Fibroblast of the aortic adventitia (primary cell): ENCODE measurements around the gene OPA1. TPM values are rescaled to one million over a fixed set of nuclear protein-coding genes. Genes with fewer than 3 reads are reported as not detected.

Experiments
- DNase-seq: peaks from one replicate; pipeline ENCODE4 v3.0.0-alpha.2; 2010; ENCODE audit warnings: low read depth
- H3K4me3 ChIP-seq: 2 replicates; pipeline ENCODE4 v1.5.1; 2011; ENCODE audit warnings: low read depth, mild to moderate bottlenecking, control low read depth, low read length, moderate library complexity
- CTCF ChIP-seq: IDR thresholded peaks from 2 replicates; pipeline ENCODE4 v1.5.1; 2011; ENCODE audit warnings: mild to moderate bottlenecking, low read length, control low read depth, inconsistent platforms; ENCODE audit not compliant: insufficient read depth
- total RNA-seq: library from RNA; depleted of rRNA; stranded (reverse); fragments of >200 nt; gene quantifications from 2 replicates; pipeline ENCODE4 v1.2.3, GENCODE V29; 2012; ENCODE audit warnings: low replicate concordance

OPA1 gene
- total RNA-seq, 1 donor, result 53.0 TPM

GRCh38 chr3:193730511-193730910 lies 137.5 kb downstream of the OPA1 start:
- no peak for TF ChIP-seq CTCF
- no peak overlapping the region for H3K4me3 ChIP-seq
- no peak for DNase-seq

GRCh38 chr3:193730976-193731375 lies 138.0 kb downstream of the OPA1 start:
- no peak for TF ChIP-seq CTCF
- H3K4me3 ChIP-seq, result no peak overlapping the region
- DNase-seq, result no peak

- no peak overlapping the region for H3K4me3 ChIP-seq
- no peak for DNase-seq
- TF ChIP-seq CTCF, result no peak
These were observed 138.6 kb downstream of the OPA1 start for GRCh38 chr3:193731656-193732055.

GRCh38 chr3:193732391-193732790 lies 139.4 kb downstream of the OPA1 start:
- DNase-seq, result peak; percentile 77
- H3K4me3 ChIP-seq, result no peak overlapping the region
- no peak for TF ChIP-seq CTCF

- no peak for DNase-seq
- no peak overlapping the region for H3K4me3 ChIP-seq
- no peak for TF ChIP-seq CTCF
These were observed 139.8 kb downstream of the OPA1 start for GRCh38 chr3:193732827-193733226.

GRCh38 chr3:193734737-193735366 lies 141.8 kb downstream of the OPA1 start:
- DNase-seq, result no peak
- TF ChIP-seq CTCF, result no peak
- H3K4me3 ChIP-seq, result no peak overlapping the region

GRCh38 chr3:193735850-193736249 lies 142.8 kb downstream of the OPA1 start:
- no peak for TF ChIP-seq CTCF
- no peak for DNase-seq
- no peak overlapping the region for H3K4me3 ChIP-seq
